Hypothalamus (tissue), 51 donors: Measurements from ENCODE around the gene IFT74.

Experiments
- DNase-seq, 51 donors: peaks; one replicate each; lab custom pipeline; 2025; lab: John Stamatoyannopoulos, UW

The IFT74 gene

GRCh38 chr9:26955921-26956859 is at the start of gene IFT74:
Gene IFT74, plus strand, starts transcription at chr9:26956412. Its CDS starts 5,556 bp downstream, at chr9:26961968.
- DNase-seq: peak; percentile 40 to 98 (median 91)

GRCh38 chr9:26913138-26913668 is 43.0 kb upstream of the IFT74 start:
- no peak for DNase-seq

GRCh38 chr9:26919698-26920097 is 36.5 kb upstream of the IFT74 start:
- DNase-seq: no peak

- DNase-seq: no peak
Measured at GRCh38 chr9:26925609-26926008, 30.6 kb upstream of the IFT74 start.

- no peak for DNase-seq
Measured at GRCh38 chr9:26928902-26929495, 27.2 kb upstream of the IFT74 start.

GRCh38 chr9:26935847-26936246 is 20.4 kb upstream of the IFT74 start:
- no peak for DNase-seq

GRCh38 chr9:26937816-26938371 is 18.3 kb upstream of the IFT74 start:
- DNase-seq: no peak

GRCh38 chr9:26939955-26940711 is 16.1 kb upstream of the IFT74 start:
- DNase-seq: no peak

- no peak for DNase-seq
Measured at GRCh38 chr9:26940779-26941178, 15.4 kb upstream of the IFT74 start.

- DNase-seq: peak in 1 of 51 donors; percentile 1
Measured at GRCh38 chr9:26945591-26945990, 10.6 kb upstream of the IFT74 start.

- DNase-seq: peak; percentile 62 to 98 (median 90)
Measured at GRCh38 chr9:26946753-26947727, 9.2 kb upstream of the IFT74 start, which contains the start of gene PLAA. Gene PLAA, minus strand, starts transcription at chr9:26947242. Its CDS starts 197 bp downstream, at chr9:26947045.

- DNase-seq: no peak
Measured at GRCh38 chr9:26947736-26948135, 8.5 kb upstream of the IFT74 start.

- DNase-seq: no peak
Measured at GRCh38 chr9:26949637-26950069, 6.6 kb upstream of the IFT74 start.

GRCh38 chr9:26950521-26950920 is 5.7 kb upstream of the IFT74 start:
- no peak for DNase-seq

- no peak for DNase-seq
Measured at GRCh38 chr9:26951794-26952193, 4.4 kb upstream of the IFT74 start.

GRCh38 chr9:26954050-26954508 is 2.1 kb upstream of the IFT74 start:
- DNase-seq: peak in 1 of 51 donors; percentile 10

- DNase-seq: peak in 14 of 51 donors; percentile 3 to 39 (median 10)
Measured at GRCh38 chr9:26955222-26955903, 849 bp upstream of the IFT74 start.

GRCh38 chr9:26956860-26957233 is 635 bp downstream of the IFT74 start:
- no peak for DNase-seq

GRCh38 chr9:26971721-26972120 is 15.5 kb downstream of the IFT74 start:
- DNase-seq: no peak
